Mammary epithelial cell (primary cell): ENCODE results near the gene SURF2.

ENCODE experiments used
- CTCF ChIP-seq, 2 donors: IDR thresholded peaks in 1 of 2; conservative IDR thresholded peaks in 1 of 2; 2 replicates each; pipeline ENCODE4 v1.5.1; 2011 to 2012; ENCODE audit warnings: inconsistent platforms in 2 of 2, low read length in 2 of 2, mild to moderate bottlenecking in 2 of 2, control low read depth in 1 of 2, low read depth in 1 of 2; ENCODE audit not compliant: insufficient read depth in 1 of 2; ENCODE audit errors: extremely low read depth in 1 of 2
- EZH2 ChIP-seq: IDR thresholded peaks from 2 replicates; pipeline ENCODE4 v1.6.1; 2012; ENCODE audit warnings: low read length, inconsistent platforms, borderline replicate concordance

- TF ChIP-seq CTCF (conservative IDR thresholded peaks at IDR 0.05 in 1 of 2, IDR thresholded peaks at IDR 0.05 in 1 of 2; ENCODE audit: extremely low read depth in 1 of 2, insufficient read depth in 1 of 2, low read depth in 1 of 2, low read length in 2 of 2), result no peak
- no peak for TF ChIP-seq EZH2
Observed at GRCh38 chr9:133362359-133363044, 6.2 kb downstream of the SURF2 start.
